Endodermal cell (in vitro differentiated cells): ENCODE data around the gene SYNRG. TPM values are rescaled to one million over a fixed set of nuclear protein-coding genes. Genes with fewer than 3 reads are reported as not detected.

Experiments used
- DNase-seq: peaks from one replicate; pipeline ENCODE4 v3.0.0-alpha.2; 2017
- H3K27ac ChIP-seq: 2 replicates; pipeline ENCODE4 v1.5.1; 2013; ENCODE audit warnings: mild to moderate bottlenecking, low read depth, low read length, moderate library complexity
- H3K27me3 ChIP-seq: 2 replicates; pipeline ENCODE4 v1.6.1; 2013; ENCODE audit warnings: mild to moderate bottlenecking, low read length, moderate library complexity; ENCODE audit not compliant: insufficient read depth, control insufficient read depth, poor library complexity, severe bottlenecking
- H3K36me3 ChIP-seq: 2 replicates; pipeline ENCODE4 v1.7.0; 2013; ENCODE audit warnings: mild to moderate bottlenecking, low read length, moderate library complexity; ENCODE audit not compliant: control insufficient read depth, insufficient read depth
- H3K4me1 ChIP-seq: one replicate; pipeline ENCODE4 v1.7.0; 2013; ENCODE audit warnings: low read length; ENCODE audit not compliant: control insufficient read depth, insufficient read depth
- H3K4me3 ChIP-seq: 2 replicates; pipeline ENCODE4 v1.5.1; 2013; ENCODE audit warnings: mild to moderate bottlenecking, low read length, moderate library complexity
- H3K9ac ChIP-seq: 2 replicates; pipeline ENCODE4 v1.6.1; 2013; ENCODE audit warnings: mild to moderate bottlenecking, low read length, moderate library complexity; ENCODE audit not compliant: poor library complexity, severe bottlenecking; ENCODE audit errors: extremely low read depth
- H3K9me3 ChIP-seq: 2 replicates; pipeline ENCODE4 v1.6.1; 2013; ENCODE audit warnings: mild to moderate bottlenecking, low read length, moderate library complexity; ENCODE audit not compliant: control insufficient read depth
- H3K27ac Mint-ChIP-seq: 2 replicates; pipeline ENCODE4 v1.8.0; 2020; ENCODE audit warnings: mixed read lengths
- H3K27me3 Mint-ChIP-seq: 2 replicates; pipeline ENCODE4 v1.8.0; 2021; ENCODE audit warnings: mild to moderate bottlenecking, mixed read lengths; ENCODE audit not compliant: insufficient read depth
- H3K36me3 Mint-ChIP-seq: 2 replicates; pipeline ENCODE4 v1.8.0; 2020; ENCODE audit warnings: low read depth, mixed read lengths
- H3K4me1 Mint-ChIP-seq: 2 replicates; pipeline ENCODE4 v1.8.0; 2020; ENCODE audit warnings: mixed read lengths
- H3K4me3 Mint-ChIP-seq: 2 replicates; pipeline ENCODE4 v1.8.0; 2020; ENCODE audit warnings: mild to moderate bottlenecking, moderate library complexity, mixed read lengths
- H3K9me3 Mint-ChIP-seq: 2 replicates; pipeline ENCODE4 v1.8.0; 2020; ENCODE audit warnings: mild to moderate bottlenecking, mixed read lengths
- CTCF ChIP-seq: fragments of 200-600 bp; sonication (generic); conservative IDR thresholded peaks from 2 replicates; pipeline ENCODE4 v1.5.0; 2021; ENCODE audit warnings: antibody characterized with exemption, mild to moderate bottlenecking
- WGBS, 2 experiments: methylation state at CpG; one replicate each; pipeline versions ENCODE4 v1.1.5 to v1.1.7; 2013; ENCODE audit warnings: missing lambda C conversion rate in 2 of 2, mixed read lengths in 1 of 2; ENCODE audit not compliant: insufficient coverage in 1 of 2, insufficient read length in 1 of 2; 5-methylcytosine and 5-hydroxymethylcytosine counted together
- total RNA-seq, 2 donors: library from RNA; stranded (reverse); fragmentation: NEBNext Ultra II Directional in 1 of 2; extraction: Animal tissue kit (Norgen Biotek cat#: 25700) in 1 of 2; gene quantifications; 2 replicates in 1 of 2; 3 replicates in 1 of 2; pipeline ENCODE4 v1.2.1, GENCODE V29; 2021

Gene SYNRG
- total RNA-seq, 2 donors from 2014 or later = 47.2 to 52.4 TPM

GRCh38 chr17:37518826-37519225, 90.4 kb downstream of the SYNRG start:
- H3K27ac ChIP-seq = no peak overlapping the region
- WGBS, 2 experiments = 95 to 96% methylated on average over 7 to 8 of the region's 8 CpGs

GRCh38 chr17:37517881-37518280, 91.3 kb downstream of the SYNRG start:
- no peak overlapping the region for H3K9ac ChIP-seq
- H3K36me3 ChIP-seq = peaks cover 61% of the 10 kb centered on the region
- 95% methylated on average over 4 of the region's 4 CpGs for WGBS, 2 experiments
- H3K27ac ChIP-seq = no peak overlapping the region
- no peaks in the 10 kb centered on the region for H3K27me3 ChIP-seq
- Mint-ChIP-seq H3K27me3 (no peaks in the 10 kb centered on the region), H3K9me3 (no peaks in the 10 kb centered on the region), H3K36me3 (peaks cover 52% of the 10 kb centered on the region), H3K4me3 (no peak overlapping the region), H3K4me1 (peaks cover 24% of the 10 kb centered on the region), H3K27ac (no peak overlapping the region)
- H3K4me1 ChIP-seq = peaks cover 14% of the 10 kb centered on the region
- no peak for DNase-seq
- no peaks in the 10 kb centered on the region for H3K9me3 ChIP-seq
- no peak for TF ChIP-seq CTCF
- no peak overlapping the region for H3K4me3 ChIP-seq

More at GRCh38 chr17:37518826-37519225, 90.4 kb downstream of the SYNRG start:
- no peak for TF ChIP-seq CTCF
- H3K4me3 Mint-ChIP-seq = no peak overlapping the region
- H3K36me3 ChIP-seq = peaks cover 61% of the 10 kb centered on the region
- H3K4me3 ChIP-seq = no peak overlapping the region
- peak overlapping the region; percentile 4 for H3K27ac Mint-ChIP-seq
- no peak for DNase-seq
- H3K9me3 ChIP-seq = no peaks in the 10 kb centered on the region
- H3K36me3 Mint-ChIP-seq = peaks cover 48% of the 10 kb centered on the region
- no peaks in the 10 kb centered on the region for H3K27me3 ChIP-seq
- no peak overlapping the region for H3K9ac ChIP-seq
- peaks cover 16% of the 10 kb centered on the region for H3K4me1 Mint-ChIP-seq
- no peaks in the 10 kb centered on the region for H3K9me3 Mint-ChIP-seq
- peaks cover 9% of the 10 kb centered on the region for H3K4me1 ChIP-seq
- no peaks in the 10 kb centered on the region for H3K27me3 Mint-ChIP-seq

GRCh38 chr17:37516127-37516571, 93.1 kb downstream of the SYNRG start:
- peaks cover 55% of the 10 kb centered on the region for H3K36me3 Mint-ChIP-seq

More at GRCh38 chr17:37516127-37516571, 93.1 kb downstream of the SYNRG start:
- TF ChIP-seq CTCF = no peak
- Histone ChIP-seq H3K36me3 (peaks cover 74% of the 10 kb centered on the region), H3K9me3 (no peaks in the 10 kb centered on the region), H3K27me3 (no peaks in the 10 kb centered on the region), H3K27ac (peak overlapping the region; percentile 59), H3K4me1 (peaks cover 14% of the 10 kb centered on the region), H3K4me3 (no peak overlapping the region), H3K9ac (peak overlapping the region; percentile 56)
- Mint-ChIP-seq H3K4me1 (peaks cover 24% of the 10 kb centered on the region), H3K27me3 (no peaks in the 10 kb centered on the region), H3K27ac (peak overlapping the region; percentile 66), H3K9me3 (no peaks in the 10 kb centered on the region), H3K4me3 (no peak overlapping the region)
- WGBS, 2 experiments = 82 to 87% methylated on average over 6 of the region's 6 CpGs
- peak; percentile 58 for DNase-seq
